ENCODE data around the gene PDE10A. TPM values are rescaled to one million over a fixed set of nuclear protein-coding genes. Genes with fewer than 3 reads are reported as not detected.

Gene PDE10A
- total RNA-seq, result 1.3 and 6.8 TPM in 2 replicates

GRCh38 chr6:165662749-165663376 is at the start of gene PDE10A:
Gene PDE10A (minus strand): TSS chr6:165663241. CDS start chr6:165662811, 430 bp downstream.

GRCh38 chr6:165308926-165309731 is 353.9 kb downstream of the PDE10A start, which contains the start of gene C6orf118:
Gene C6orf118 (minus strand): TSS chr6:165309605. CDS start chr6:165309586, 19 bp downstream.

Measured in bronchial smooth muscle cell (primary cell).